Measurements from ENCODE around the gene ADAM10. TPM values are rescaled to one million over a fixed set of nuclear protein-coding genes. Genes with fewer than 3 reads are reported as not detected.
A peak's percentile ranks its signal among the peaks of the same experiment; 100 is the strongest.

Gene ADAM10
- total RNA-seq, 1 donor from 2014 or later, result 232 TPM

DNA sequence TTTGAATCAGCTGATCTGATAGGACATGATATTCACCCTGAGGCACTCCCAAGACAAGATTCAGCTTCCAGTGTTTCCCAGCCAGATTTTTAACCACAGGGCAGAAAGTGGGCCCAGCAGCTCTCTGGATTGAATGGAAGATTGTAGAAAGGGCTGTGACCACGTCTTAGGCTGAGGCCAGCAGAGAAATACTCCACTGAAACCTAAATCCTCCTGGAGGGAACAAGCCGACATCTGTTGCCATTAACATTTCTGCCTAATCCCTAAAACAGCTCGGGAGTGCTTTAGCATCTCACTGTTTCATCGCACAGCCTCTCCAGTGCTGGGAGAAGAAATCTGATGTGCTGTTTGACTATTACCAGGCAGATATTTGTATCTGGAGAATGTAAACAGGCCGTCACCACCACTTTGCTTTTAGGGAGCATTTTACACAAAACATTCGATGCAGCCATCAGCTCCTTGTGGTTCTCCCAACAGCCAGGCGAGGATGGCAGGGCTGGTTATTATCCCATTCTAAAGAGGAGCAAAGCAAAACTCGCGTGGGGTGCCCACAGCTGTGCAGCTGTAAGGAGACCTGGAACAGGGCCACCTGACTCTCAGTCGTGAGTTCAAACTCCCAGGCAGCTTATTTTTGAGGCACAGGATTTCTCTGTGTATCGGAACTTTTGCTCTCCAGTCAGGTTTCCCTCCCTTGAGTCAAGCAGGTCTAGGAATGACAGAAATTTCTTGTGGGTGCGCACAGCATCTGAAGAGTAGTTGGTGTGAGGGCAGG, 200.3 kb downstream of the ADAM10 start:
- no peak for DNase-seq

- no peak for DNase-seq
These were observed 201.0 kb downstream of the ADAM10 start for GRCh38 chr15:58548308-58549012.

GRCh38 chr15:58547628-58548307, 201.7 kb downstream of the ADAM10 start:
- no peak for DNase-seq

DNA sequence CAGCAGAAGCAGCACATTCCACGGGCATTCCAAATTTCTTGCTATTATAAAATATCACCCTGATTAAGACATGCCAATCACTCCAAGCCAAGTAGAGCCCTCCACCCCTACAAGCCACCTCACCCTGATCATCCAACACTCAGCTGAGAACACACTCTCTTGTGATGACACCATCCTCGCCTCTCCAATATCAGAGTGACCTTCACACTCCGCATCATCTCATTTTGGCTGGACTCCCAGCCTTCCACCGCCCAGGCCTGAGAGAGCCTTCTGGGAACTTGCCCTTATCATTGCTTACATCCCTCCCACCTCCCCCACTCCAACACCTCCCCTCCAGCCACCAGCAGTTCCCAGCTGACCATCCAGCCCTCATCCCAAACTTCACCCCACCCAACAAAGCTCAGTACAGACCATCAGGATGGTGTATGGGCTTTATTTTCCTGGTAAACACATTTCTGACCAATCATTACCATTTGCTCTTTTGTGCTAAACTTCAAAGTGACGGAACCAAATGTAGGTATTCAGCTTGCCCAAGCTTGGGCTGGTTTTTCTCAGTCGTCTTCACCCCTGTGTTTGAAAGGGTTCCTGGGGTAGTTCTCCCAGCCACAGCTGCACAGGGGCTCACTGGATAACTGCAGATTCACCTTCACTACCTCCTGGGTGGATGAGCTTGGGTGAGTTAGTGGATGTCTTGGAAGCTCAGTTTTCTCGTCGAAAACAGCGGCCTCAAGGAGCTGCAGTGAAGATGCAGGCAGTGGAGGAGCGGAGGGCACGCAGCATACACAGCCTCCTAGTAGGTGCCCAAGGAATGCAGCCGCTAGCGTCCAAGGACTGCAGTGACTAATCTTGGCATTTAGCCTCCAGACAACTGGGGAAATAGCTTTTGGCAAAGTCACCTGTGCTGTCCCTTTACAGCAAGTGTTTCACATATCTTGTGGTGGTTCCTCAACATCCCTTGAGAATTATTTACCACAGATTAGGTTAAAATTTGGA, 202.6 kb downstream of the ADAM10 start:
- DNase-seq, result peak; percentile 85

GRCh38 chr15:58546066-58546591, 203.4 kb downstream of the ADAM10 start:
- no peak for DNase-seq

DNA sequence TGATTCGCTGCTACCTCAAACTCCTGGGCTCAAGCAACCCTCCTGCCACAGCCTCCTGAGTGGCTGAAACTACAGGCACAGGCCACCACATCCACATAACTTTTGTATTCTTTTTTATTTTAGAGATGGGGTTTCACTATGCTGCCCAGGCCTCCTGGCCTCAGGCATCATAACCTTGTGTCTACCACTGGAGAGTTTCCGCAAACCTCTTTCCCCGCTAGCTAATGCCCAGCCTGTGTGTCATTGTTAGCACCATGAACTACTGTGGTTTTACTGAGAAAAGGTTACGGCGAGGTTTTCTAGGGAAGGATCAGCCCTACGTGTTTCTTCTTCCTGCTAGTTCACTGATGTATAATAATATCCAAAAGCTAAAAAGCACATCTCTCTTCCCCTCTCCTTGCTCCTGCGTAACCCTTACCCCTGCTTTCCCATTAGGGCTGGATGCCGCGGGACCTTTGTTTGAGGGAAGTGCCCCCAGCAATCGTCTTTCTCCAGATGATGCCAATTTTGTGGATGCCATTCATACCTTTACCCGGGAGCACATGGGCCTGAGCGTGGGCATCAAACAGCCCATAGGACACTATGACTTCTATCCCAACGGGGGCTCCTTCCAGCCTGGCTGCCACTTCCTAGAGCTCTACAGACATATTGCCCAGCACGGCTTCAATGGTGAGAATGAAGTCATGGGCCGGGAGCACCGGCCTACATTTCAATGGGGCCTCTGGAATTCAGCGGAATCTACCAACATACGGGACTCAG, 204.0 kb downstream of the ADAM10 start:
- DNase-seq, result no peak

DNA sequence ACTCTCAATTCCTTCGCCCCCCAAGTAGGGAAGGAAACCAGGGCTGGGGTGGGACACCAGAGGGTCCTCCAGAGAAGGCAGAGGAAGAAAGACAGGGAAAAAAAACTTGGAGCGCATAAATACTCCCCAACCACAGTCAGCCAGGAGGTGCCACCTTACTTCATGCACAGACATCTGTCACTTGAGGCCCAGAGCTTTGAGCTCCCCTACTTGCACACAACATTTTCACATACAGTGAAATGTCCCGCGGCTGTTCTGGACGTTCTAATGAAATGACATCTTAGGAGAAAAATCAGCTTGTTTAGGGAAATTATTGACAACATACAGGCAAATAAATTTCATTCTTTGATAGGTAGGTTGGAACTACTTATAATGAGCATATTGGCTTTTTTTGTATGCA, 204.8 kb downstream of the ADAM10 start:
- no peak for DNase-seq

GRCh38 chr15:58543664-58544335, 205.7 kb downstream of the ADAM10 start:
- no peak for DNase-seq

DNA sequence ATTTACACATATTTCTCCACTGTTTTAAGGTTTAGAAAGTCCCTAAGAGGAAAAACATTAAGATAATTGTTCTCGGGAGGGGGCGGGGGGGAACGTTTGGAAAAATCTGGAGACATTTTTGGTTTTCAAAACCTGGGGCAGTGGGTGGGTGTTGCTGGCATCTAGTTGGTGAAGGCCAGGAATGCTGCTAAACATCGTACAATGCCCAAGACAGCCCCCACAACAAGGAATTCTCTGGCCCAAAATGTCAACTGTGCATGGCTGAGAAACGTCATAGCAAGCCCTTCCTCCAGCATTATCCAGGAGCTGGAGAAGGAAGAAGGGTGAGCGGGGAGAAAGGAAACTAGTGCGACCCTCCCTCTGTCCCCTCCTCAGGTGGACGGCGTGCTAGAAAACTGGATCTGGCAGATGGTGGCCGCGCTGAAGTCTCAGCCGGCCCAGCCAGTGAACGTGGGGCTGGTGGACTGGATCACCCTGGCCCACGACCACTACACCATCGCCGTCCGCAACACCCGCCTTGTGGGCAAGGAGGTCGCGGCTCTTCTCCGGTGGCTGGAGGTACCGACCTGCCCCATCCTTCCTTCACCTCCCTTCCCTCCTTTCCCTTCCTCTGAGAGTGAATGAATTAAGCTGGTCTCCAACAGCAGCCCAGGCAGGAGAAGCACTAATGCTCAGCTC, 208.0 kb downstream of the ADAM10 start:
- DNase-seq, result no peak

DNA sequence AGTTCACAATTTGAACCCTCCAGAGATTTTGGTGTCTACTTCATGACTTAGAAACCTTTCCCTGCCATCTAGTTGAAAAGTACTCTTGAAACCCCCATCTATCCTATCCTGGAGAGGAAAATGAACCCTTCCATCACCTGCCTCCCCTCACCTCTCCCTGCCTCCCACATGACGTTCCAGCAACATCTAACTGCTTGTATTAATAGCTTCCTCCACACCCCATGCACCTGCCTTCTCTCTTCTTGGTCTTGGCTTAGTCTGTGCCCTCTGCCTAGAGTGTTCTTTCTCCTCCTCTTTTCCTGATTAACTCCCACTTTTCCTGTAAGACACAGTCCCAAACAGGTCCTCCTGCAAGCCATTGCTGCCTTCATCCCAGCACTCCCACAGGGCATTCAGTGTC, 210.0 kb downstream of the ADAM10 start:
- no peak for DNase-seq

DNA sequence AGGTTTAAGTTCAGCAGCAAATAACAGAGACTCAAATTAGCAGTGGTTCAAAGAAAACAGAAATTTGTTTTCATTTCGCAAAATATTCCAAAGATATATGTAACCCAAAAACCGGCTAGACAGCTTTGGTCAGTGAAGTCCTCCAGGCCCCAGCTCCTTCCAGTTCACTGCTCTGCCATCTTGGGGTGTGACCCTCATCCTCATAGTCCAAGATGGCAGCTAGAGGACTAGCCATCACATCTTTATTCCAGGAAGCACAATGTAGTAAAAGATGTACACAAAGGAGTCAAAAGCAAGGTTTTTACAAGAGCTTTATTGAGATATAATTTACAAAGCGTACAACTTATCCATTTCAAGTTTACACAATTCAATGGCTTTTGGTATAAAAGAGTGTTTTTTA, 210.6 kb downstream of the ADAM10 start:
- DNase-seq, result no peak

Other genes with a start within 250 kb of the ADAM10 start
- 17.5 and 20.2 TPM in 2 replicates for gene MINDY2, start 21.6 kb upstream of the ADAM10 start, total RNA-seq
- 81.7 and 84.6 TPM in 2 replicates for gene SLTM, start 184.0 kb upstream of the ADAM10 start, total RNA-seq
- gene RNF111, start 238.0 kb upstream of the ADAM10 start, total RNA-seq, result 16.2 and 22.2 TPM in 2 replicates

Data from dermis blood vessel endothelial cell (primary cell).